HepG2 (cell line): Measurements from ENCODE around the gene TMEM217. TPM values are rescaled to one million over a fixed set of nuclear protein-coding genes. Genes with fewer than 3 reads are reported as not detected.

Experiments
- ARHGAP35 ChIP-seq: sonication (generic); formaldehyde crosslinking; IDR thresholded peaks from 2 replicates; pipeline ENCODE4 v1.9.0; 2022; ENCODE audit warnings: mild to moderate bottlenecking, inconsistent platforms, moderate library complexity, missing genetic modification reagents, borderline replicate concordance
- DBP ChIP-seq: sonication (generic); formaldehyde crosslinking; IDR thresholded peaks from 2 replicates; pipeline ENCODE4 v1.4.0; 2020; ENCODE audit warnings: missing genetic modification reagents; ENCODE audit errors: not compliant biosample characterization
- DRAP1 ChIP-seq: IDR thresholded peaks from 2 replicates; pipeline ENCODE4 v1.6.1; 2016; ENCODE audit warnings: missing genetic modification reagents, missing compliant biosample characterization
- FOXA1 ChIP-seq, 2 experiments: fragments of 450-650 bp in 1 of 2; sonication (generic) in 1 of 2; formaldehyde crosslinking in 1 of 2; IDR thresholded peaks; 2 replicates each; pipeline versions ENCODE4 v1.4.0 to v1.6.1; 2016 to 2020; ENCODE audit warnings: missing genetic modification reagents in 1 of 2
- FOXC1 ChIP-seq: sonication (generic); formaldehyde crosslinking; IDR thresholded peaks from 2 replicates; pipeline ENCODE4 v1.8.0; 2022; ENCODE audit warnings: mild to moderate bottlenecking, missing genetic modification reagents, borderline replicate concordance
- GATA4 ChIP-seq: sonication (generic); IDR thresholded peaks from 2 replicates; pipeline ENCODE4 v1.6.1; 2016; ENCODE audit warnings: antibody characterized with exemption, low read depth, borderline replicate concordance
- JUNB ChIP-seq: sonication (generic); formaldehyde crosslinking; IDR thresholded peaks from 2 replicates; pipeline ENCODE4 v1.8.0; 2022; ENCODE audit warnings: missing genetic modification reagents, mild to moderate bottlenecking, borderline replicate concordance
- KAT7 ChIP-seq: IDR thresholded peaks from 2 replicates; pipeline ENCODE4 v1.6.1; 2018; ENCODE audit warnings: borderline replicate concordance, missing compliant biosample characterization
- KDM3A ChIP-seq: IDR thresholded peaks from 2 replicates; pipeline ENCODE4 v1.6.1; 2018; ENCODE audit warnings: low read depth, missing compliant biosample characterization
- PBX3 ChIP-seq: sonication (generic); formaldehyde crosslinking; IDR thresholded peaks from 2 replicates; pipeline ENCODE4 v1.8.1; 2023; ENCODE audit warnings: missing genetic modification reagents, inconsistent platforms, borderline replicate concordance
- SNRNP70 ChIP-seq: fragments of 200-400 bp; formaldehyde crosslinking; IDR thresholded peaks from 2 replicates; pipeline ENCODE4 v1.6.1; 2017; ENCODE audit warnings: mild to moderate bottlenecking, low read depth, low read length, moderate library complexity
- SOX13 ChIP-seq, 3 experiments: fragments of 450-650 bp in 1 of 3; sonication (generic) in 1 of 3; formaldehyde crosslinking in 1 of 3; IDR thresholded peaks in 2 of 3; conservative IDR thresholded peaks in 1 of 3; 2 replicates each; pipeline versions ENCODE4 v1.5.0 to v1.6.1; 2016 to 2020; ENCODE audit warnings: antibody characterized with exemption in 1 of 3, mild to moderate bottlenecking in 1 of 3, missing compliant biosample characterization in 1 of 3, missing genetic modification reagents in 1 of 3, moderate library complexity in 1 of 3
- SRSF9 ChIP-seq: fragments of 200-400 bp; formaldehyde crosslinking; IDR thresholded peaks from 2 replicates; pipeline ENCODE4 v1.6.1; 2018; ENCODE audit warnings: borderline replicate concordance, mild to moderate bottlenecking, low read depth, low read length; ENCODE audit not compliant: insufficient read depth, poor library complexity, severe bottlenecking
- TFE3 ChIP-seq: IDR thresholded peaks from 2 replicates; pipeline ENCODE4 v1.6.1; 2016
- ZBTB38 ChIP-seq: sonication (generic); formaldehyde crosslinking; IDR thresholded peaks from 2 replicates; pipeline ENCODE4 v1.5.1; 2020; ENCODE audit warnings: mild to moderate bottlenecking, missing genetic modification reagents
- ZC3H4 ChIP-seq: sonication (generic); formaldehyde crosslinking; IDR thresholded peaks from 2 replicates; pipeline ENCODE4 v1.4.0; 2020; ENCODE audit warnings: missing genetic modification reagents, borderline replicate concordance
- ZKSCAN5 ChIP-seq: sonication (generic); formaldehyde crosslinking; IDR thresholded peaks from 2 replicates; pipeline ENCODE4 v1.5.1; 2020; ENCODE audit warnings: mild to moderate bottlenecking, missing genetic modification reagents
- ZNF235 ChIP-seq: sonication (generic); formaldehyde crosslinking; IDR thresholded peaks from 2 replicates; pipeline ENCODE4 v1.8.1; 2023; ENCODE audit warnings: mild to moderate bottlenecking, missing genetic modification reagents, borderline replicate concordance
- ZNF569 ChIP-seq: sonication (generic); formaldehyde crosslinking; IDR thresholded peaks from 2 replicates; pipeline ENCODE4 v1.5.0; 2020; ENCODE audit warnings: mild to moderate bottlenecking, missing genetic modification reagents, moderate library complexity, borderline replicate concordance
- ZNF839 ChIP-seq: sonication (generic); formaldehyde crosslinking; IDR thresholded peaks from 2 replicates; pipeline ENCODE4 v1.4.0; 2020; ENCODE audit warnings: missing genetic modification reagents, mild to moderate bottlenecking, borderline replicate concordance
- polyA plus RNA-seq, 8 experiments: library from polyadenylated mRNA; depleted of rRNA in 3 of 8; stranded (reverse) in 7 of 8; unstranded in 1 of 8; fragments of >200 nt; fragmentation: Illumina TruSeq in 4 of 8; extraction: Trizol in 4 of 8; gene quantifications; 2 replicates each; pipeline versions ENCODE4 v1.2.1 to v1.2.3, GENCODE V29; 2011 to 2016; ENCODE audit warnings: low read depth in 4 of 8, missing spikeins in 1 of 8, mixed read lengths in 1 of 8; ENCODE audit not compliant: insufficient read depth in 1 of 8
- total RNA-seq, 5 experiments: library from RNA; depleted of rRNA; stranded (reverse); fragments of >200 nt; fragmentation: Illumina TruSeq; extraction: Trizol; gene quantifications; 2 replicates each; pipeline ENCODE4 v1.2.3, GENCODE V29; 2016; ENCODE audit warnings: low read depth in 1 of 5
- TF ChIP-seq, protein P1 (sequence below): sonication (generic); formaldehyde crosslinking; IDR thresholded peaks from 2 replicates; pipeline ENCODE4 v1.4.0; 2020; ENCODE audit warnings: missing genetic modification reagents, borderline replicate concordance

The TMEM217 gene
- total and polyA plus RNA-seq, 2 of the 13 experiments (the other 11 are each of a cell fraction or from before 2014, with no cell fraction given): 2.3 to 3.4 TPM

GRCh38 chr6:37222125-37222967, 35.6 kb downstream of the TMEM217 start (continued):
- TF ChIP-seq SNRNP70: no peak
- TF ChIP-seq ZBTB38 (CRISPR knock-in tag): no peak
- TF ChIP-seq FOXA1 (IDR thresholded peaks at IDR 0.05): no peak
- TF ChIP-seq FOXA1 (CRISPR knock-in tag; IDR thresholded peaks at IDR 0.05): 0 out of 2 replicates have a peak, but pooled peaks have one; percentile 2
- no peak for TF ChIP-seq JUNB
- no peak for TF ChIP-seq PBX3 (CRISPR knock-in tag)
- TF ChIP-seq SOX13 (IDR thresholded peaks at IDR 0.05): no peak
- no peak for TF ChIP-seq SOX13 (CRISPR knock-in tag; conservative IDR thresholded peaks at IDR 0.05 in 1 of 2, IDR thresholded peaks at IDR 0.05 in 1 of 2)
- TF ChIP-seq DRAP1 (CRISPR knock-in tag): peak; percentile 63
- no peak for TF ChIP-seq ZNF569 (CRISPR knock-in tag)
- TF ChIP-seq FOXC1 (CRISPR knock-in tag): peak; percentile 21; the same call in 1 of the 2 replicates
- TF ChIP-seq ZC3H4: no peak
- TF ChIP-seq DBP (CRISPR knock-in tag): no peak
- peak; percentile 45; the same call in 1 of the 2 replicates for TF ChIP-seq ZNF235 (CRISPR knock-in tag)
- 0 out of 2 replicates have a peak, but pooled peaks have one; percentile 58 for TF ChIP-seq ZKSCAN5 (CRISPR knock-in tag)
- no peak for TF ChIP-seq SRSF9
- TF ChIP-seq GATA4: no peak
- peak; percentile 54; the same call in 1 of the 2 replicates for TF ChIP-seq KAT7 (CRISPR knock-in tag)
- TF ChIP-seq KDM3A (CRISPR knock-in tag): peak; percentile 55; the same call in 1 of the 2 replicates
- TF ChIP-seq, protein P1, sequence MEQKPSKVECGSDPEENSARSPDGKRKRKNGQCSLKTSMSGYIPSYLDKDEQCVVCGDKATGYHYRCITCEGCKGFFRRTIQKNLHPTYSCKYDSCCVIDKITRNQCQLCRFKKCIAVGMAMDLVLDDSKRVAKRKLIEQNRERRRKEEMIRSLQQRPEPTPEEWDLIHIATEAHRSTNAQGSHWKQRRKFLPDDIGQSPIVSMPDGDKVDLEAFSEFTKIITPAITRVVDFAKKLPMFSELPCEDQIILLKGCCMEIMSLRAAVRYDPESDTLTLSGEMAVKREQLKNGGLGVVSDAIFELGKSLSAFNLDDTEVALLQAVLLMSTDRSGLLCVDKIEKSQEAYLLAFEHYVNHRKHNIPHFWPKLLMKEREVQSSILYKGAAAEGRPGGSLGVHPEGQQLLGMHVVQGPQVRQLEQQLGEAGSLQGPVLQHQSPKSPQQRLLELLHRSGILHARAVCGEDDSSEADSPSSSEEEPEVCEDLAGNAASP (CRISPR knock-in tag): 0 out of 2 replicates have a peak, but pooled peaks have one; percentile 16
- TF ChIP-seq ARHGAP35 (CRISPR knock-in tag): no peak
- TF ChIP-seq TFE3 (CRISPR knock-in tag): no peak
- TF ChIP-seq ZNF839 (CRISPR knock-in tag): peak; percentile 75; the same call in 1 of the 2 replicates
